Upper lobe of right lung (tissue), 1 donor: ENCODE data around the gene SLC9A8. TPM values are rescaled to one million over a fixed set of nuclear protein-coding genes. Genes with fewer than 3 reads are reported as not detected.

Experiments used
- ATAC-seq: fragments of 200-7000 bp; cut with Tn5 transposase; one replicate; pipeline ENCODE4 v1.9.1; 2020; ENCODE audit warnings: mild to moderate bottlenecking, moderate library complexity
- DNase-seq: peaks from one replicate; pipeline ENCODE4 v3.0.0-alpha.2; 2020
- H3K27ac ChIP-seq: fragments of 200-600 bp; one replicate; pipeline ENCODE4 v1.8.0; 2022
- H3K27me3 ChIP-seq: fragments of 200-600 bp; one replicate; pipeline ENCODE4 v1.8.0; 2022; ENCODE audit warnings: mild to moderate bottlenecking
- H3K36me3 ChIP-seq: fragments of 200-600 bp; one replicate; pipeline ENCODE4 v1.8.0; 2022
- H3K4me1 ChIP-seq: fragments of 200-600 bp; one replicate; pipeline ENCODE4 v1.8.0; 2022
- H3K4me3 ChIP-seq: fragments of 200-600 bp; one replicate; pipeline ENCODE4 v1.8.0; 2022; ENCODE audit warnings: mild to moderate bottlenecking
- H3K9me3 ChIP-seq: fragments of 200-600 bp; one replicate; pipeline ENCODE4 v1.8.0; 2022
- CTCF ChIP-seq: fragments of 200-600 bp; IDR thresholded peaks from one replicate; pipeline ENCODE4 v1.8.0; 2022; ENCODE audit warnings: antibody characterized with exemption
- intact Hi-C: fragments of 100-400 bp; cut with DNase I; formaldehyde crosslinking; loops from one replicate; pipeline ENCODE4 v1.11.0; 2022
- total RNA-seq: library from RNA; stranded (reverse); fragmentation: NEBNext Ultra II Directional; extraction: Animal tissue kit (Norgen Biotek cat#: 25700); gene quantifications from one replicate; pipeline ENCODE4 v1.2.1, GENCODE V29; 2021
- donor health status: DM: no; HTN: yes; CAD: no; lungs with severe emphysema.

The SLC9A8 gene
- total RNA-seq, 1 donor from 2014 or later = 15.0 TPM

DNA sequence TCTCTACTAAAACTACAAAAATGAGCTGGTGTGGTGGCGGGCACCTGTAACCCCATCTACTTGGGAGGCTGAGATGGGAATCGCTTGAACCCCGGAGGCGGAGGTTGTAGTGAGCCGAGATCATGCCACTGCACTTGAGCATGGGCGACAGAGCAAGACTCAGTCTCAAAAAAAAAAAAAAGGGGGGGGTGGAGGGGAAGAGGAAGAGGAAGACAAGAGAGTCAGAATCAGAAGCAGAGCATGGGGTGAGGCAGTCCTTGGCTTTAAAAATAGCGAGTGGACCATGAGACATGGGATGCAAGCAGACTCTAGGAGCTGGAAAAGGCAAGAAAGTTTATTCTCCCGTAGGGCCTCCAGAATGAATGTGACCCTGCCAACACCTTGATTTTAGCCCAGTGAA lies 3.9 kb upstream of the SLC9A8 start:
- Histone ChIP-seq H3K27me3 (no peaks in the 10 kb centered on the region), H3K4me3 (no peak overlapping the region), H3K9me3 (no peaks in the 10 kb centered on the region), H3K27ac (no peak overlapping the region), H3K4me1 (peaks cover 9% of the 10 kb centered on the region), H3K36me3 (no peaks in the 10 kb centered on the region)
- TF ChIP-seq CTCF = no peak
- DNase-seq = no peak
- intact Hi-C loops = no loop called here
- ATAC-seq = no peak

- ATAC-seq (no peak), DNase-seq (no peak)
These were observed 2.7 kb upstream of the SLC9A8 start for GRCh38 chr20:49809803-49810359.

GRCh38 chr20:49810491-49811190 lies 2.0 kb upstream of the SLC9A8 start:
- no peaks in the 10 kb centered on the region for H3K27me3 ChIP-seq
- no peak overlapping the region for H3K4me3 ChIP-seq
- intact Hi-C loops = no loop called here
- no peak for ATAC-seq
- no peak for TF ChIP-seq CTCF
- H3K9me3 ChIP-seq = no peaks in the 10 kb centered on the region
- no peak overlapping the region for H3K27ac ChIP-seq
- DNase-seq = no peak
- H3K4me1 ChIP-seq = peaks cover 12% of the 10 kb centered on the region
- H3K36me3 ChIP-seq = peaks cover 4% of the 10 kb centered on the region

More at GRCh38 chr20:49809803-49810359, 2.7 kb upstream of the SLC9A8 start:
- H3K27me3 ChIP-seq = no peaks in the 10 kb centered on the region
- H3K27ac ChIP-seq = no peak overlapping the region
- H3K36me3 ChIP-seq = no peaks in the 10 kb centered on the region
- TF ChIP-seq CTCF = no peak
- H3K4me1 ChIP-seq = peaks cover 12% of the 10 kb centered on the region
- no peak overlapping the region for H3K4me3 ChIP-seq
- intact Hi-C loops = no loop called here
- H3K9me3 ChIP-seq = no peaks in the 10 kb centered on the region

- ATAC-seq = no peak
- peak overlapping the region; percentile 98 for H3K27ac ChIP-seq
- H3K4me1 ChIP-seq = peaks cover 12% of the 10 kb centered on the region
- H3K27me3 ChIP-seq = no peaks in the 10 kb centered on the region
- peak overlapping the region; percentile 88 for H3K4me3 ChIP-seq
- no peak for TF ChIP-seq CTCF
- no peak for DNase-seq
- H3K9me3 ChIP-seq = no peaks in the 10 kb centered on the region
- intact Hi-C loops = no loop called here
- peaks cover 9% of the 10 kb centered on the region for H3K36me3 ChIP-seq
These were observed 662 bp upstream of the SLC9A8 start for GRCh38 chr20:49811825-49812506.

DNA sequence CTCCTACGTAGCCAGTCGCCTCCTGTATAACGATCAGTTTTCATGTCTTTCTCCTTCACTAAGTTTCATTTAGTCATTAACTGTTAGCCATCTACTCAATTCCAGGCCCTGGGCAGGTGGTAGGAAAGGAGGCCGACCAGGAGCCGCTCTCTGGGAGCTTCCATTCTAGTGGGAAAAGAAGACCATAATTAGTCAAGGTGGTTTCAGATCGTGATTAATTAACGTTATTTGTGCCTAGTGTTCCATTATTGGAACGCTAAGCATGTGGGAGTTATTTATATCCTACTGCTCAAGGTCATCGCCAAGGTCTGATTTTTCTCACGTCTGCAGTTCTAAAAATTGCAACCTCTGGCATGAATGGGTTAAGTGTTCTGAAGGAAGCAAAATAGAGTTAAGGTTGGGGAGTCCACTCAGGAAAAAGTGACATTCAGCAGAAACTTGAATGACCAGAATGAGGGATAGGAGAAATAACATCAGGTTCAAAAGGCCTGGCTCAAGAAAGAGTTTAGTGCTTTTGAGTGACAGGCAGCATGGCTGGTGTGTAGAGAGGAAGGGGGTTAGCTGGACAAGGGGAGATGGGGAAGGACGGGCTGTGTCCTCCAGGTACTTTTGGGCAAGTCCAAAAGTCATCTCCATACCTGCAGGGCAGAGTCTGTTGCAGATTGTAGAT lies 812 bp downstream of the SLC9A8 start:
- Histone ChIP-seq H3K4me3 (peak overlapping the region; percentile 88), H3K9me3 (no peaks in the 10 kb centered on the region), H3K27me3 (no peaks in the 10 kb centered on the region), H3K27ac (peak overlapping the region; percentile 98), H3K36me3 (peaks cover 13% of the 10 kb centered on the region), H3K4me1 (peaks cover 12% of the 10 kb centered on the region)
- intact Hi-C loops = no loop called here
- DNase-seq (no peak), ATAC-seq (no peak)
- no peak for TF ChIP-seq CTCF
